ENCODE measurements around the gene ATP6V0C. TPM values are rescaled to one million over a fixed set of nuclear protein-coding genes. Genes with fewer than 3 reads are reported as not detected.

Gene ATP6V0C
- total RNA-seq, 4 donors from 2014 or later = 63.1 to 218 (median 126) TPM

GRCh38 chr16:2482708-2483534, 30.8 kb upstream of the ATP6V0C start:
- no peak for TF ChIP-seq POLR2A (IDR thresholded peaks at IDR 0.05)
- intact Hi-C loops (cut with DNase I; ENCODE audit: low total_unique reads) = no loop called here
- peak in 1 of 2 donors; percentile 94 for DNase-seq (ENCODE audit: low spot score in 2 of 2)
- WGBS, 2 donors = 36 to 52% methylated on average over 32 of the region's 32 CpGs
- H3K4me3 ChIP-seq (ENCODE audit: low read depth, poor library complexity, severe bottlenecking) = no peak overlapping the region

- intact Hi-C loops (cut with DNase I; ENCODE audit: low total_unique reads) = no loop called here
- DNase-seq (ENCODE audit: low spot score in 2 of 2) = no peak
- no peak overlapping the region for H3K4me3 ChIP-seq (ENCODE audit: low read depth, poor library complexity, severe bottlenecking)
- 81 to 85% methylated on average over 16 of the region's 16 CpGs for WGBS, 2 donors
- TF ChIP-seq POLR2A (IDR thresholded peaks at IDR 0.05) (no peak), CTCF (IDR thresholded peaks at IDR 0.05) (no peak)
Measured at GRCh38 chr16:2483939-2484897, 29.5 kb upstream of the ATP6V0C start.

GRCh38 chr16:2484898-2485508, 28.7 kb upstream of the ATP6V0C start:
- 87 to 91% methylated on average over 13 of the region's 13 CpGs for WGBS, 2 donors
- intact Hi-C loops (cut with DNase I; ENCODE audit: low total_unique reads) = no loop called here
- no peak overlapping the region for H3K4me3 ChIP-seq (ENCODE audit: low read depth, poor library complexity, severe bottlenecking)
- DNase-seq (ENCODE audit: low spot score in 2 of 2) = no peak
- no peak for TF ChIP-seq CTCF (IDR thresholded peaks at IDR 0.05)
- TF ChIP-seq POLR2A (IDR thresholded peaks at IDR 0.05) = no peak

GRCh38 chr16:2485811-2486507, 27.8 kb upstream of the ATP6V0C start:
- H3K4me3 ChIP-seq (ENCODE audit: low read depth, poor library complexity, severe bottlenecking) = no peak overlapping the region
- intact Hi-C loops (cut with DNase I; ENCODE audit: low total_unique reads) = no loop called here
- WGBS, 2 donors = 51 to 60% methylated on average over 27 to 31 of the region's 33 CpGs
- no peak for TF ChIP-seq CTCF (IDR thresholded peaks at IDR 0.05)
- no peak for TF ChIP-seq POLR2A (IDR thresholded peaks at IDR 0.05)
- DNase-seq (ENCODE audit: low spot score in 2 of 2) = no peak

GRCh38 chr16:2486645-2487516, 26.9 kb upstream of the ATP6V0C start:
- intact Hi-C loops (cut with DNase I; ENCODE audit: low total_unique reads) = no loop called here
- peak; percentile 73 to 94 for DNase-seq (ENCODE audit: low spot score in 2 of 2)
- TF ChIP-seq POLR2A (IDR thresholded peaks at IDR 0.05) (no peak), CTCF (IDR thresholded peaks at IDR 0.05) (no peak)
- no peak overlapping the region for H3K4me3 ChIP-seq (ENCODE audit: low read depth, poor library complexity, severe bottlenecking)
- WGBS, 2 donors = 47 to 52% methylated on average over 29 of the region's 29 CpGs
